Liver (tissue), 3 donors: ENCODE data around the gene GLRA3.

Experiments
- ATF3 ChIP-seq: IDR thresholded peaks from 2 replicates; pipeline ENCODE4 v1.6.1; 2016; ENCODE audit warnings: antibody characterized with exemption
- CTCF ChIP-seq: fragments of 150-350 bp; IDR thresholded peaks from 2 replicates; pipeline ENCODE4 v1.5.1; 2017; ENCODE audit warnings: improper control_type of control experiment, low read depth, low read length; ENCODE audit not compliant: missing input control
- FOXA2 ChIP-seq: IDR thresholded peaks from 2 replicates; pipeline ENCODE4 v1.6.1; 2016; ENCODE audit warnings: antibody characterized with exemption
- GABPA ChIP-seq, 2 donors: IDR thresholded peaks in 1 of 2; conservative IDR thresholded peaks in 1 of 2; 2 replicates each; pipeline ENCODE4 v1.6.1; 2016; ENCODE audit warnings: antibody characterized with exemption in 2 of 2, mild to moderate bottlenecking in 1 of 2, moderate library complexity in 1 of 2
- JUND ChIP-seq, 2 donors: IDR thresholded peaks; 2 replicates each; pipeline ENCODE4 v1.6.1; 2016; ENCODE audit warnings: antibody characterized with exemption in 2 of 2
- NR2F2 ChIP-seq: IDR thresholded peaks from 2 replicates; pipeline ENCODE4 v1.6.1; 2016; ENCODE audit warnings: antibody characterized with exemption
- RAD21 ChIP-seq, 2 donors: IDR thresholded peaks; 2 replicates each; pipeline ENCODE4 v1.6.1; 2016; ENCODE audit warnings: antibody characterized with exemption in 2 of 2, mild to moderate bottlenecking in 2 of 2
- YY1 ChIP-seq: IDR thresholded peaks from 2 replicates; pipeline ENCODE4 v1.6.1; 2016; ENCODE audit warnings: antibody characterized with exemption, mild to moderate bottlenecking
- ZBTB33 ChIP-seq: IDR thresholded peaks from 2 replicates; pipeline ENCODE4 v1.6.1; 2016; ENCODE audit warnings: antibody characterized with exemption
- donor health status: healthy.
- donor health status: healthy.

- TF ChIP-seq CTCF, result no peak
- no peak for TF ChIP-seq ATF3
- no peak for TF ChIP-seq RAD21 (IDR thresholded peaks at IDR 0.05)
- TF ChIP-seq GABPA (IDR thresholded peaks at IDR 0.05 in 1 of 2, conservative IDR thresholded peaks at IDR 0.05 in 1 of 2), result no peak
- no peak for TF ChIP-seq YY1
- no peak for TF ChIP-seq ZBTB33
- no peak for TF ChIP-seq NR2F2
- no peak for TF ChIP-seq JUND (IDR thresholded peaks at IDR 0.05)
- TF ChIP-seq FOXA2, result no peak
Observed at GRCh38 chr4:174690665-174691064, 138.4 kb downstream of the GLRA3 start.
